ENCODE measurements around the gene STRN4.

The STRN4 gene

GRCh38 chr19:46704379-46705076, 41.7 kb downstream of the STRN4 start:
- peak in 1 of 2 experiments; percentile 17 for DNase-seq

DNA sequence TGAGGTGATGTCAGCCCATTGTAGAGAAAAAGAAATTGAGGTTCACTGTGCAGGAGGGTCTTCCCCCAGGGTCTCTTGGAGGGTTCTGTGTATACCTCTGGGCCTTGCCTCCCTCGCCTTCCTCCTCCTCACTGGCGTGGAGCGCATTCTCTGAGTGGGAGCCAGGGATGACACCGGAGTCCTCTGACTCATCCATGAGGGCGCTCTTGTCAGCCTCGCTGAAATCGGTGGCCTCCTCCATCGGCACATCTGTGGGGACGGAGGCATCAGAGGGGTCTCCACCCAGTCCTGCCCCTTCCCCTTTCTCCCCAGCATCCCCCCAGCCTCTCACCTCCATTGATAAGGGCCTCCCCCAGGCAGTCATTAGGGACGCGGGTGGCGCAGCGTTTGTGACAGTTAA, 45.5 kb downstream of the STRN4 start:
- DNase-seq, result no peak

DNA sequence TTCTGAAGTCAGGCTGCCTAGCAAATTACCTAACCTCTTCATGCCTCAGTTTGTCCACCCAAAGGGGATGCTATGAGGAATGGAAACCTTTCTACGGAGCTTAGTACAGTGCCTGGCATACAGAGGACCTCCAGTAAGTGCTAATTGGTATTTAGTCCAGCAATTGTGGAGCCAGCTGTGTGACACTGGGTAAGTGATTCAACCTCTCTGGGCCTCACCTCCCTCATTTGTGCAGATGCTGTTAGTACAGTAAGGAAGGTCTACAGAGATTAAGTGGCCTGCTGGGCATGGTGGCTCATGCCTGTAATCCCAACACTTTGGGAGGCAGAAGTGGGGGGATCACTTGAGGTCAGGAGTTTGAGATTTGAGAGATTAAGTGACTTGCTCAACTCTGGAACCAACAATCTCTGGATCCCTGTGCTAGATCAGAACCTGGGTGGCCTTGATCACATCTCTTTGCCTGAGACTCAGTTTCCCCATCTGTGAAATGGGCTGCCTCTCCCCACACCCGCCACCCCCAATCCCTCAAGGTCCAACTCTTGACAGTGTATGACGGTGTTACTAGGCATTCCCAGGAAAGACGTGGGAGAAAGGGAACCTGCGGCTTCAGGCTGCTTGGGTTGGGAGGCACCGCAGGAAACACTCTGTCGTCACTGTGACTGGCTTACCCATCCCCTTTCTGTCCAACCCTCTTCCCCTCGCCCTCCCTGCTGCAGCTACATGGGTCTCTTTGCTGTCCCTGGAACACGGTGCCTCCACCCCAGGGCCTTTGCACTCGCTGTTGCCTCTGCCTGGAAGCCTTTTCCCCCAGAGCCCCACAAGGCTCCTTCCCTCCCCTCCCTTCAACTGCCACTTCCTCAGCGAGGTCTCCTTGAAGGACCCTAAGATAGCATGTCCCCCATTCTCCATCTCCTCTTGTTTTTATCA, 47.6 kb downstream of the STRN4 start:
- DNase-seq, result no peak

DNA sequence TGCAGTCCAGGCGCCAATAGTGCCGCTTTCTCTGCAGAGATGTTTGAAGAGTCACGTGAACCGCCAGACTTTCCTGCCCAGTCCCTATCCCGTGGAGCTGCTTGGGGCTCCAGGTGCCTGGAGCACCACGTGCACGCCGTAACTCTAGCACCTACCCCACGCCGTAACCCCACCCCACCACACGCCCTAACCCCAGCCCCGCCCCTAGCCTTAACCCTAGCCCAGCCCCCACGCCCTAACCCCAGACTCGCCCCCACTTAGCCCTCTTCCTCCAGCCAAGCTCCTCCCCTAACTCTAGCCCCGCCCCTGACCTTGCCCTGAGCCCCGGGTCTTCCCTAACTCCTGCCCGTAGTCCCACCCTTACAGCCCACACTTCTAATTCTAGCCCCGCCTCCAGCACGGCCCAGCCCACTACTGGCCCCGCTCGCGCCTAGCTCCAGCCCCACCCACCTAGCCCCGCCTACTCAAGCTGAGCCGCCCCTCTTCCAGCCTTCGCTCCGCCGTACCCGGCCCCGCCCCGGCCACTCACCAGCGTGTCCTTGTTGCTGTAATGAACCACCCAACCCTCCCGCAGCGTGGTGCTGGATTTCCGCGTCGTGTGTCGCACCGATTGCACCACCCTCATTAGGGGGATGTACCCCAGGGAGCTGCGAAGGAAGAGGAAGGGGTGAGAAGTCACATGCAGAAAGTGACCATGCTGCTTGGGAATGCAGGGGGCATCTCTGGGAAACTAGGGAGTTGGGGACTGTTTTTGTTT, 48.9 kb downstream of the STRN4 start:
- DNase-seq, result no peak

DNA sequence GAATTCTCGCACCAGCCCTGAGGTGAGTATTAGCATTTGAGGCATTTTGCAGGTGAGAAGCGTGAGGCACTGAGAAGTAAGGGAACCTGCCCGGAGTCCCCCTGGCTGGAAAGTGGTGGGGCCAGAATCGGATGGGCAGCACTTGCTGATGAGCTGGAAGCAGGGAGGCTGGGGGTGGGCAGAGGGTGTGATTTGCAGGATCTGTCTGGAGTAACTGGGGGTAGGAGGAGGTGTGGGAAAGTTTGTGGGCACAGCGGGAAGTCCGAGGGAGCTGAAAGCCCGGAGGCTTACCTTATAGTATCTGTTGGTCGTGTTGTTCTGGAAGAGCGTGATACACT, 49.4 kb downstream of the STRN4 start:
- no peak for DNase-seq

DNA sequence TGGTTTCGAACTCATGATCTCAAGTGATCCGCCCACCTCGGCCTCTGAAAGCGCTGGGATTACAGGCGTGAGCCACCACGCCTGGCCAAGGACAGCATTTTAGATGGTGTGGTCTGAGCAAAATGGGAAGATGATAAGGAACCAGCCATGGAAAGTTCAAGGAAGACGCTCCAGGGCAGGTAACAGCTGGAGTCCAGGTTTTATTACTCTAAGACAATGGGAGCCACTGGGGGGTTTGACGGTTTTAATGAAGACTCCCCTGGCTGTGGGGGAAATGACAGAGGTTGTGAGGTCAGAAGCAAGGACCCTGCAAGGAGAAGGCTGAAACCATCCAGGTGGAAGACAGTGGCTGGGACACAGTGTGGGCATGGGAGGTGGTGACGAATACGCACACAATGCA, 50.2 kb downstream of the STRN4 start:
- DNase-seq, result no peak

- no peak for DNase-seq
Measured at GRCh38 chr19:46693760-46694159, 52.5 kb downstream of the STRN4 start.

DNA sequence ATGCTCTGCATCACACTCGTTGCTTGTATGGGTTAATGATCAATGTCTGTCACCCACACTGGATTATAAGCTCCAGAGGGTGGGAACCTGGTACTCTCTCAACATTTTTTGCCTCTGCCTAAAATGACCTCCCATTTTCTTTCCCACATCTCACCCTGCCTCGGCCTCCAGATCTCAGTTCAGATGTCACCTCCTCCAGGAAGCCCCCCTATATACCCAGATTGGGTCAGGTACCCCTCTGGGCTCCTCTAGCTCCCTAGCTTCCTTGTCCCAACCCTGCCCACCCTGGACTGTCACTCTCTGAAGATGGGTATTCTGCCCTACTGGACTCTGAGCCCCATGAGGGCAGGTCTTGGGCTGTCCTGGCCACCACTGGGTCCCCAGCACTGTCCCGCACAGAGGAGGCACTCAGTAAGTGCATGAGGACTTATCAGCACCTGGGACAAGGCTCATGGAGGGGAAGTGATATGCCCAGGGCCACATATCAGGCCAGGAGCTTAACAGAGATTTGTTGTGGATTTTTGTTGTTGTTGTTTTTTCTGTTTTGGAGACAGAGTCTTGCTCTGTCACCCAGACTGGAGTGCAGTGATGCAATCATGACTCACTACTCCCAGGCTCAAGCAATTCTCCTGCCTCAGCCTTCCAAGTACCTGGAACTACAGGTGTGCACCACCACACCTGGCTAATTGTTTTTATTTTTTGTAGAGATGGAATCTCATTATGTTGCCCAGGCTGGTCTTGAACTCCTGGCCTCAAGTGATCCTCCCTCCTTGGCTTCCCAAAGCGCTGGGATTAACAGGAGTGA, 53.1 kb downstream of the STRN4 start:
- DNase-seq, result no peak

- DNase-seq, result no peak
Measured at GRCh38 chr19:46691948-46692347, 54.3 kb downstream of the STRN4 start.

DNA sequence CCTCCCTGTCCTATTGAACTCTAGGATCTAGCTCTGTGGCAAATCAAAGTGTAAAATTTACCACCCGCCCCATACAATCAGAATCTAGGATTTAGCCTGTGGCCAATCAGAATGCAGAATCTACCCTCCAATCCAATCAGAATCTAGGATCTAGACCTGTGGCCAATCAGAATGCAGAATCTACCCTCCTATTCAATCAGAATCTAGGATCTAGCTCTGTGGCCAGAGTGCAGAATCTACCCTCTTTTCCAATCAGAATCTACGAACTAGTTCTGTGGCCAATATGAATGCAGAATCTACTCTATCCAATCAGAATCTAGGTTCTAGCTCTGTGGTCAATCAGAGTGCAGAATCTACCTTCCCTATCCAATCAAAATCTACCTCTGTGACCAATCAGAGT, 55.1 kb downstream of the STRN4 start:
- no peak for DNase-seq

- no peak for DNase-seq
Measured at GRCh38 chr19:46689358-46689757, 56.9 kb downstream of the STRN4 start.

DNA sequence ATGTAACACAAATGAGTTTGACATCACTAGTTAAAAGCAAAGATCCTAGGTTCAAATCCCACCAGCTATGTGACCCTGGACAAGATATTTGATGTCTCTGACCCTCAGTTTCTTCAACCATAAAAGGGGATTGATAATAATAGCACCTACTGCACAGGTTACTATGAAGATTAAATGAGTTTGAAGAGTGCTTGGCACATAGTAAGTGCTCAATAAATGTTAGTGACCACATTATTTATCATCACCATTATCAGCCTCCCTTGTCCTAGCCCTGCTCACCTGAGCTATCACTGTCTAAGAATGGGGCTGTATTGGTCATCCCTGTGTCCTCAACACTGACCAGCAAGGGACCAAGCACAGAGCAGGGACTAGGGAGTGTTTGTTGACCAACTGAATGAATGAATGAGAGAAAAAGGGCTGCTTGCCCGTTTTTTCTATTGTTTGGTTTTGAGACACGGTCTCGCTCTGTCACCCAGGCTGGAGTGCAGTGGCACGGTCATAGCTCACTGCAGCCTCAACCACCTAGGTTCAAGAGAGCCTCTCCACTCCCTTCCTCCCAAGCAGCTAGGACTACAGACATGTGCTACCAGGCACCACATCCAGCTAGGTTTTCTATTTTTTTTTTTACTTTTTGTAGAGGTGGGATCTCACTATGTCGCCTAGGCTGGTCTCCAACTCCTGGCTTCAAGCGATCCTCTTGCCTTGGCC, 58.7 kb downstream of the STRN4 start:
- DNase-seq, result no peak

- no peak for DNase-seq
Measured at GRCh38 chr19:46685189-46685588, 61.1 kb downstream of the STRN4 start.

DNA sequence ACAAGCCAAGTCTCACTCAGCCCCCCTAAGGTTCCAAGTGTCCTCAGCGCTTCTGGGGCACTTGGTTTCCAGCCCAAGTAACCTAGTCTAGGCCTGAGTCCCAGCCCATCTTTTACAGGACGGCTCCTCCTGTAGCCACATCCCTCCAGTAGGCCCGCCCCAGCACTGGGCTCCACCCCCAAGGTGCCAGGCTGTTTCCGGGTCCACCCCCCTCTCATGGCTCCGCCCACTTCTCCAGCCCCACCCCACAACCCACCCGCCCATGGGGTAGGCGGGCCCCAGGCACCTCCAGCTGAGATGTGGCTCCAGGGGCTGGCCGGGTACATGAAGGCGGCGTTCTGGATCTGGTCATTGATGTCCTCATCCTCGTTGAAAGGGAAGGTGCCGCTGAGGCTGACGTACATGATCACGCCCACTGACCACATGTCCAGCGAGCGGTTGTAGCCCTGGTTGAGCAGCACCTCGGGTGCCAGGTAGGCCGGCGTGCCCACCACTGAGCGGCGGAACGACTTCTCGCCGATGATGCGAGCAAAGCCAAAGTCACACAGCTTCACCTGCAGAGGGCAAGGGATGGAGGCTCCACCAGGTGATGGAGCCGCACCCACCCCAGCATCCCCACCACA, 68.0 kb downstream of the STRN4 start:
- no peak for DNase-seq

- DNase-seq, result no peak
Measured at GRCh38 chr19:46674416-46675178, 71.7 kb downstream of the STRN4 start.

- DNase-seq, result no peak
Measured at GRCh38 chr19:46670813-46671212, 75.4 kb downstream of the STRN4 start.

Measured in SHP77 (cell line).